Mesothelial cell of epicardium (in vitro differentiated cells): ENCODE results near the gene NFATC1. TPM values are rescaled to one million over a fixed set of nuclear protein-coding genes. Genes with fewer than 3 reads are reported as not detected.

Experiments used
- DNase-seq, 2 experiments: peaks; one replicate each; pipeline ENCODE4 v3.0.0; 2021; ENCODE audit warnings: low spot score in 2 of 2; ENCODE audit not compliant: unreplicated experiment in 2 of 2
- H3K27ac Mint-ChIP-seq: 2 replicates; pipeline ENCODE4 v1.8.0; 2021; ENCODE audit warnings: mixed read lengths
- H3K27me3 Mint-ChIP-seq: 2 replicates; pipeline ENCODE4 v1.8.0; 2021; ENCODE audit warnings: low read depth, mixed read lengths
- H3K36me3 Mint-ChIP-seq: 2 replicates; pipeline ENCODE4 v1.8.0; 2021; ENCODE audit warnings: mixed read lengths
- H3K4me1 Mint-ChIP-seq: 2 replicates; pipeline ENCODE4 v1.8.0; 2021; ENCODE audit warnings: mixed read lengths
- H3K4me3 Mint-ChIP-seq: 2 replicates; pipeline ENCODE4 v1.8.0; 2021; ENCODE audit warnings: mild to moderate bottlenecking, moderate library complexity, mixed read lengths
- H3K9me3 Mint-ChIP-seq: 2 replicates; pipeline ENCODE4 v1.8.0; 2021; ENCODE audit warnings: mixed read lengths
- CTCF ChIP-seq: fragments of 200-600 bp; sonication (generic); IDR thresholded peaks from one replicate; pipeline ENCODE4 v1.5.0; 2021; ENCODE audit warnings: antibody characterized with exemption; ENCODE audit not compliant: unreplicated experiment
- total RNA-seq: library from RNA; stranded (reverse); gene quantifications from 3 replicates; pipeline ENCODE4 v1.2.1, GENCODE V29; 2021

The NFATC1 gene
- total RNA-seq, 1 donor from 2014 or later: 13.4 TPM

GRCh38 chr18:79460481-79461300 lies 65.0 kb downstream of the NFATC1 start:
- no peak overlapping the region for H3K4me3 Mint-ChIP-seq
- TF ChIP-seq CTCF: no peak
- H3K27me3 Mint-ChIP-seq: no peaks in the 10 kb centered on the region
- no peaks in the 10 kb centered on the region for H3K36me3 Mint-ChIP-seq
- H3K27ac Mint-ChIP-seq: no peak overlapping the region
- H3K4me1 Mint-ChIP-seq: peaks cover 12% of the 10 kb centered on the region
- H3K9me3 Mint-ChIP-seq: no peaks in the 10 kb centered on the region
- DNase-seq: no peak

GRCh38 chr18:79461627-79462026 lies 65.9 kb downstream of the NFATC1 start:
- Mint-ChIP-seq H3K4me1 (peaks cover 13% of the 10 kb centered on the region), H3K36me3 (no peaks in the 10 kb centered on the region), H3K27ac (no peak overlapping the region), H3K9me3 (no peaks in the 10 kb centered on the region), H3K27me3 (no peaks in the 10 kb centered on the region), H3K4me3 (no peak overlapping the region)
- TF ChIP-seq CTCF: no peak
- DNase-seq: no peak

DNA sequence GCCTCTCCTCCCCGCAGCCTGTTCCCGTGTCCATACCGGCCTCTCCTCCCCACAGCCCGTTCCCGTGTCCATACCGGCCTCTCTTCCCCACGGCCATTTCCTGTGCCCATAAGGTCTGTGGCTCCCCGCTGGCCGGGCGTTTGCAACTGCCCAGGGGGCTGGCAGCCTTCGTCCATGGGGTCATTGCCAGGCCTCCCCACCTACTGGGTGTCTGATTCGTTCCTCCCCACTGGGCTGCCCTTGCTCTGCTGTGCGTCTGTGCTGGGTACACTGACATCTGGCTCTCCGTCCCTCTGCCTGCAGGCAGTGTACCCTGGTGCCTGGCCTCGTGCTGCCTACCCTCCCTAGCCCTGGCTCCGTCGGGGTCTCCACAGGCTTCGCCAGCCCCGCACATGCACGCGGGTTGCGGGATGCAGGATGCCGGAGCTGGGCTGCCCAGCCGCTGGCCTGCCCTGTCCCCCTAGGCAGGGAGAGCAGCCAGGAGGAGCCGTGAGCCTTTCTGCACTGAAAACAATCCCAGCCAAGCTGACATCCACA lies 67.8 kb downstream of the NFATC1 start:
- no peaks in the 10 kb centered on the region for H3K27me3 Mint-ChIP-seq

DNA sequence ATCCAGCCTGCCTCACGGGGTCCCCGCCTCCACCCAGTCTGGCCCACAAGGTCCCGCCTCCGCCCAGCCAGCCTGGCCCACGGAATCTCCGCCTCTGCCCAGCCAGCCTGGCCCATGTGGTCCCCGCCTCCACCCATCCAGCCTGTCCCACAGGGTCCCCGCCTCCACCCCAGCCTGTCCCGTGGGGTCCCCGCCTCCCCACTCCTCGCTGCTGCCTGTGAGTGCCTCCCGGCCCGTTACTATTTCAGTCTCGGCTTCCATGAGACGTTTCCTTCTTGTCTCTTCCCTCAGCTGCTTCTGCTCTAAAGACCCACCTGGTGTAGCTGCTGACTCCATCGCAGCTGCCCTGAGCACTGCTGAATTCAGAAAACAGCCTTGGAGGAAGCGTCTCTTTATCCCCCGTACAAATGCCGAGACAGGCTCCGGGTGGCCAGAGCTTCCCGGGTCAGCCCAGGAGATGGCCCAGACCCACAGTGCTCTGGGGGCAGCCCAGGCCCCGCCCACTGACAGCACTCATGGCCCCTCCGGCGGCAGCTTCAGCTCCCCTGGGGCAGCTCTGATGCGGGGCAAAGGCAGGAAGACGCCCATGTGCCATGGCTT lies 69.8 kb downstream of the NFATC1 start:
- Mint-ChIP-seq H3K4me1 (peaks cover 5% of the 10 kb centered on the region), H3K4me3 (peak overlapping the region; percentile 21), H3K27me3 (no peaks in the 10 kb centered on the region), H3K9me3 (no peaks in the 10 kb centered on the region), H3K27ac (no peak overlapping the region), H3K36me3 (no peaks in the 10 kb centered on the region)
- DNase-seq: no peak
- TF ChIP-seq CTCF: no peak

More for the DNA sequence above, 67.8 kb downstream of the NFATC1 start:
- Mint-ChIP-seq H3K4me3 (no peak overlapping the region), H3K4me1 (peaks cover 13% of the 10 kb centered on the region), H3K27ac (no peak overlapping the region), H3K9me3 (no peaks in the 10 kb centered on the region), H3K36me3 (no peaks in the 10 kb centered on the region)
- DNase-seq: no peak
- TF ChIP-seq CTCF: no peak

DNA sequence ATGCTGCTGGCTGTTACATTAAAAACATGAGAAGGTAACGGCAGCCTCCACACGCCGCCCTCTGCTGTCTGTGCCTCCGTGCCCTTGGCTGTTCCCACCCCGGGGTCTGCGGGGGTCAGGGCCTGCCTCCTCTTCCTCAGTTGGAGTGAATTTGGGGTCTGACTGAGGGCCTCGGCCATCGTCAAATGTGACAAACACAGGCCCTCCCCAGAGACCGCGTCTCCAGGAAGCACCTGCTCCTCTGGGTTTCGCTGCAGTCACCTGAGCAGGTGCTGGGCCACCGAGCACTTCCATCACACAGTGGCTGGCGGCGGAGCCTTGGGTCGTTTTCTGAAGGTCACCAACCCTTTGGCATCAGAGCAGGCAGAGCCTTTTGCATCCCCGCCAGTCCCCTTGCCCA lies 70.9 kb downstream of the NFATC1 start:
- H3K27me3 Mint-ChIP-seq: no peaks in the 10 kb centered on the region
- H3K4me3 Mint-ChIP-seq: no peak overlapping the region
- H3K27ac Mint-ChIP-seq: no peak overlapping the region
- no peak for DNase-seq
- H3K9me3 Mint-ChIP-seq: no peaks in the 10 kb centered on the region
- peaks cover 7% of the 10 kb centered on the region for H3K4me1 Mint-ChIP-seq
- TF ChIP-seq CTCF: no peak
- no peaks in the 10 kb centered on the region for H3K36me3 Mint-ChIP-seq
